Activated CD4-positive, CD25-positive, alpha-beta regulatory T cell treated with anti-CD3 and anti-CD28 coated beads, Interleukin-2, amount 50 U/mL, for 72 hours (primary cell): ENCODE measurements around the gene PALLD.

Experiments
- DNase-seq: peaks from one replicate; pipeline ENCODE4 v3.0.0; 2021

Gene PALLD

GRCh38 chr4:168652755-168653154, 155.9 kb downstream of the PALLD start:
- no peak for DNase-seq

- DNase-seq: no peak
These were observed 157.4 kb downstream of the PALLD start for GRCh38 chr4:168654104-168654847.

GRCh38 chr4:168654848-168655174, 158.0 kb downstream of the PALLD start:
- no peak for DNase-seq

GRCh38 chr4:168655182-168655581, 158.3 kb downstream of the PALLD start:
- no peak for DNase-seq

GRCh38 chr4:168656055-168656660, 159.3 kb downstream of the PALLD start:
- DNase-seq: no peak

GRCh38 chr4:168656946-168657473, 160.2 kb downstream of the PALLD start:
- no peak for DNase-seq

GRCh38 chr4:168658751-168659150, 161.9 kb downstream of the PALLD start:
- no peak for DNase-seq

GRCh38 chr4:168659741-168660465, 163.1 kb downstream of the PALLD start:
- DNase-seq: no peak

GRCh38 chr4:168662297-168662984, 165.6 kb downstream of the PALLD start:
- DNase-seq: no peak

- DNase-seq: no peak
These were observed 167.5 kb downstream of the PALLD start for GRCh38 chr4:168664242-168664891.

GRCh38 chr4:168666531-168666930, 169.7 kb downstream of the PALLD start:
- no peak for DNase-seq

GRCh38 chr4:168667376-168667775, 170.5 kb downstream of the PALLD start:
- no peak for DNase-seq

- no peak for DNase-seq
These were observed 171.1 kb downstream of the PALLD start for GRCh38 chr4:168667921-168668320.

GRCh38 chr4:168673476-168673875, 176.6 kb downstream of the PALLD start:
- no peak for DNase-seq

GRCh38 chr4:168674077-168674747, 177.4 kb downstream of the PALLD start:
- DNase-seq: no peak

- no peak for DNase-seq
These were observed 178.0 kb downstream of the PALLD start for GRCh38 chr4:168674866-168675265.

GRCh38 chr4:168677063-168677462, 180.2 kb downstream of the PALLD start:
- no peak for DNase-seq

- DNase-seq: no peak
These were observed 181.0 kb downstream of the PALLD start for GRCh38 chr4:168677879-168678278.

GRCh38 chr4:168678751-168679366, 182.0 kb downstream of the PALLD start:
- no peak for DNase-seq

GRCh38 chr4:168679397-168679796, 182.5 kb downstream of the PALLD start:
- no peak for DNase-seq

- DNase-seq: no peak
These were observed 183.0 kb downstream of the PALLD start for GRCh38 chr4:168679819-168680218.
